CD1c-positive myeloid dendritic cell (primary cell): ENCODE results near the gene BOLL.
"Not testable (repeated sequence)": the region's sequence is repeated elsewhere in the genome, so short reads cannot be mapped to it uniquely, and the experiment has no call there.

Experiments used
- DNase-seq: peaks from one replicate; pipeline ENCODE4 v3.0.0-alpha.2; 2016; ENCODE audit errors: extremely low spot score

The BOLL gene

GRCh38 chr2:197784956-197785941 is at the start of gene BOLL:
Gene BOLL, minus strand, starts transcription at chr2:197785319. Its CDS starts 3,469 bp downstream, at chr2:197781850.
- no peak for DNase-seq

- not testable (repeated sequence) for DNase-seq
Observed at GRCh38 chr2:197834771-197835170, 49.7 kb upstream of the BOLL start.

GRCh38 chr2:197828464-197829135 is 43.5 kb upstream of the BOLL start:
- no peak for DNase-seq

GRCh38 chr2:197827618-197828017 is 42.5 kb upstream of the BOLL start:
- DNase-seq, result no peak

GRCh38 chr2:197822333-197822732 is 37.2 kb upstream of the BOLL start:
- DNase-seq, result no peak

- DNase-seq, result peak; percentile 56
Observed at GRCh38 chr2:197821550-197822289, 36.6 kb upstream of the BOLL start.

GRCh38 chr2:197814526-197814925 is 29.4 kb upstream of the BOLL start:
- DNase-seq, result no peak

GRCh38 chr2:197813093-197813787 is 28.1 kb upstream of the BOLL start:
- peak; percentile 67 for DNase-seq

- no peak for DNase-seq
Observed at GRCh38 chr2:197810491-197810890, 25.4 kb upstream of the BOLL start.

- no peak for DNase-seq
Observed at GRCh38 chr2:197810016-197810415, 24.9 kb upstream of the BOLL start.

- DNase-seq, result no peak
Observed at GRCh38 chr2:197809064-197809463, 23.9 kb upstream of the BOLL start.

- no peak for DNase-seq
Observed at GRCh38 chr2:197805715-197806633, 20.9 kb upstream of the BOLL start.

GRCh38 chr2:197804758-197805714 is 19.9 kb upstream of the BOLL start:
- peak; percentile 36 for DNase-seq

GRCh38 chr2:197804049-197804757 is 19.1 kb upstream of the BOLL start, which contains the start of gene PLCL1:
Gene PLCL1, plus strand, starts transcription at chr2:197804593.
- DNase-seq, result peak; percentile 90

GRCh38 chr2:197803033-197803444 is 17.9 kb upstream of the BOLL start:
- peak; percentile 69 for DNase-seq

- DNase-seq, result no peak
Observed at GRCh38 chr2:197801033-197801432, 15.9 kb upstream of the BOLL start.

GRCh38 chr2:197800091-197800490 is 15.0 kb upstream of the BOLL start:
- no peak for DNase-seq

- no peak for DNase-seq
Observed at GRCh38 chr2:197799068-197799467, 13.9 kb upstream of the BOLL start.
